Skeletal muscle tissue (tissue), 4 donors: ENCODE results near the gene MYO15A. TPM values are rescaled to one million over a fixed set of nuclear protein-coding genes. Genes with fewer than 3 reads are reported as not detected.

Experiments
- H3K27ac ChIP-seq: one replicate; pipeline ENCODE4 v1.7.0; 2013; ENCODE audit warnings: mild to moderate bottlenecking, low read depth, low read length, inconsistent platforms
- H3K27me3 ChIP-seq, 3 donors: one replicate each; pipeline ENCODE4 v1.7.0; 2013; ENCODE audit warnings: low read length in 3 of 3; ENCODE audit not compliant: control insufficient read depth in 3 of 3, insufficient read depth in 3 of 3
- H3K36me3 ChIP-seq, 3 donors: one replicate each; pipeline ENCODE4 v1.7.0; 2013; ENCODE audit warnings: low read length in 3 of 3; ENCODE audit not compliant: control insufficient read depth in 3 of 3, insufficient read depth in 3 of 3
- H3K4me1 ChIP-seq, 3 donors: one replicate each; pipeline ENCODE4 v1.7.0; 2013; ENCODE audit warnings: low read length in 3 of 3, mild to moderate bottlenecking in 3 of 3; ENCODE audit not compliant: control insufficient read depth in 3 of 3, insufficient read depth in 3 of 3
- H3K4me3 ChIP-seq, 3 donors: one replicate each; pipeline ENCODE4 v1.7.0; 2013; ENCODE audit warnings: low read length in 3 of 3
- H3K9ac ChIP-seq, 3 donors: one replicate each; pipeline ENCODE4 v1.7.0; 2013; ENCODE audit warnings: low read length in 3 of 3, mild to moderate bottlenecking in 3 of 3, moderate library complexity in 2 of 3, low read depth in 1 of 3
- H3K9me3 ChIP-seq, 3 donors: one replicate each; pipeline ENCODE4 v1.7.0; 2013; ENCODE audit warnings: low read length in 3 of 3; ENCODE audit not compliant: control insufficient read depth in 3 of 3
- total RNA-seq: library from RNA; depleted of rRNA; stranded (reverse); fragments of >200 nt; gene quantifications from one replicate; pipeline ENCODE4 v1.2.3, GENCODE V29; 2014
- donor health status: Osteomylitis.

Gene MYO15A
- total RNA-seq, 1 donor from 2014 or later = 0.52 TPM

- Histone ChIP-seq H3K27me3 (peaks cover 0 to 9% (median 6%) of the 10 kb centered on the region in 3 donors), H3K4me1 (peaks cover 6 to 11% (median 6%) of the 10 kb centered on the region in 3 donors), H3K9me3 (no peaks in the 10 kb centered on the region), H3K27ac (no peak overlapping the region), H3K4me3 (no peak overlapping the region), H3K36me3 (no peaks in the 10 kb centered on the region), H3K9ac (no peak overlapping the region)
Observed at GRCh38 chr17:18140648-18141047, 32.1 kb downstream of the MYO15A start.

- Histone ChIP-seq H3K27me3 (peaks cover 0 to 9% (median 6%) of the 10 kb centered on the region in 3 donors), H3K4me1 (peaks cover 6 to 11% (median 6%) of the 10 kb centered on the region in 3 donors), H3K9ac (no peak overlapping the region), H3K9me3 (no peaks in the 10 kb centered on the region), H3K27ac (no peak overlapping the region), H3K4me3 (no peak overlapping the region), H3K36me3 (no peaks in the 10 kb centered on the region)
Observed at GRCh38 chr17:18141210-18141803, 32.8 kb downstream of the MYO15A start.

- Histone ChIP-seq H3K9ac (no peak overlapping the region), H3K36me3 (no peaks in the 10 kb centered on the region), H3K9me3 (no peaks in the 10 kb centered on the region), H3K4me1 (peaks cover 6 to 13% (median 6%) of the 10 kb centered on the region in 3 donors), H3K27me3 (peaks cover 0 to 9% (median 4%) of the 10 kb centered on the region in 3 donors), H3K4me3 (no peak overlapping the region), H3K27ac (no peak overlapping the region)
Observed at GRCh38 chr17:18142417-18142816, 33.9 kb downstream of the MYO15A start.

GRCh38 chr17:18143044-18143936 is 34.7 kb downstream of the MYO15A start:
- peaks cover 0 to 9% (median 4%) of the 10 kb centered on the region in 3 donors for H3K27me3 ChIP-seq
- no peaks in the 10 kb centered on the region for H3K36me3 ChIP-seq
- H3K4me1 ChIP-seq = peaks cover 6 to 13% (median 6%) of the 10 kb centered on the region in 3 donors
- no peaks in the 10 kb centered on the region for H3K9me3 ChIP-seq
- no peak overlapping the region for H3K27ac ChIP-seq
- no peak overlapping the region for H3K9ac ChIP-seq
- H3K4me3 ChIP-seq = no peak overlapping the region

GRCh38 chr17:18144261-18144660 is 35.7 kb downstream of the MYO15A start:
- Histone ChIP-seq H3K9ac (peak overlapping the region in 1 of 3 donors; percentile 3), H3K27me3 (peaks cover 0 to 9% (median 4%) of the 10 kb centered on the region in 3 donors), H3K4me1 (peaks cover 6 to 13% (median 6%) of the 10 kb centered on the region in 3 donors), H3K27ac (no peak overlapping the region), H3K36me3 (no peaks in the 10 kb centered on the region), H3K4me3 (no peak overlapping the region), H3K9me3 (no peaks in the 10 kb centered on the region)

GRCh38 chr17:18144855-18145254 is 36.3 kb downstream of the MYO15A start:
- Histone ChIP-seq H3K36me3 (no peaks in the 10 kb centered on the region), H3K27ac (no peak overlapping the region), H3K4me3 (no peak overlapping the region), H3K9me3 (no peaks in the 10 kb centered on the region), H3K27me3 (peaks cover 0 to 9% (median 4%) of the 10 kb centered on the region in 3 donors), H3K9ac (no peak overlapping the region), H3K4me1 (peaks cover 6 to 7% (median 6%) of the 10 kb centered on the region in 3 donors)

- no peaks in the 10 kb centered on the region for H3K36me3 ChIP-seq
- no peak overlapping the region for H3K27ac ChIP-seq
- peaks cover 4 to 6% (median 6%) of the 10 kb centered on the region in 3 donors for H3K4me1 ChIP-seq
- H3K4me3 ChIP-seq = no peak overlapping the region
- no peaks in the 10 kb centered on the region for H3K9me3 ChIP-seq
- no peak overlapping the region for H3K9ac ChIP-seq
- peaks cover 0 to 9% (median 4%) of the 10 kb centered on the region in 3 donors for H3K27me3 ChIP-seq
Observed at GRCh38 chr17:18145811-18146210, 37.3 kb downstream of the MYO15A start.

- peaks cover 0 to 9% (median 4%) of the 10 kb centered on the region in 3 donors for H3K27me3 ChIP-seq
- no peaks in the 10 kb centered on the region for H3K36me3 ChIP-seq
- H3K27ac ChIP-seq = no peak overlapping the region
- H3K9ac ChIP-seq = no peak overlapping the region
- H3K4me1 ChIP-seq = peaks cover 0 to 2% (median 1%) of the 10 kb centered on the region in 3 donors
- H3K9me3 ChIP-seq = no peaks in the 10 kb centered on the region
- no peak overlapping the region for H3K4me3 ChIP-seq
Observed at GRCh38 chr17:18146259-18146658, 37.7 kb downstream of the MYO15A start.

GRCh38 chr17:18146980-18147379 is 38.4 kb downstream of the MYO15A start:
- Histone ChIP-seq H3K27me3 (peaks cover 0 to 9% (median 4%) of the 10 kb centered on the region in 3 donors), H3K9me3 (no peaks in the 10 kb centered on the region), H3K9ac (no peak overlapping the region), H3K4me3 (no peak overlapping the region), H3K36me3 (no peaks in the 10 kb centered on the region), H3K27ac (no peak overlapping the region), H3K4me1 (peaks cover 0 to 2% (median 0%) of the 10 kb centered on the region in 3 donors)

GRCh38 chr17:18148586-18148985 is 40.0 kb downstream of the MYO15A start:
- no peaks in the 10 kb centered on the region for H3K27me3 ChIP-seq
- no peak overlapping the region for H3K9ac ChIP-seq
- H3K27ac ChIP-seq = no peak overlapping the region
- peaks cover 0 to 2% (median 0%) of the 10 kb centered on the region in 3 donors for H3K4me1 ChIP-seq
- H3K4me3 ChIP-seq = no peak overlapping the region
- H3K36me3 ChIP-seq = no peaks in the 10 kb centered on the region
- H3K9me3 ChIP-seq = no peaks in the 10 kb centered on the region
